ENCODE measurements around the gene PDSS2. TPM values are rescaled to one million over a fixed set of nuclear protein-coding genes. Genes with fewer than 3 reads are reported as not detected.

PDSS2 gene
- total and polyA plus RNA-seq, 2 of the 4 experiments (the other 2 are of a cell fraction), result 8.6 to 9.2 TPM

GRCh38 chr6:107114213-107114925, 345.0 kb downstream of the PDSS2 start:
- peak; percentile 86 for ATAC-seq (ENCODE audit: low read depth)
- Histone ChIP-seq H3K9me1 (ENCODE audit: insufficient read depth, low read length) (no peaks in the 10 kb centered on the region), H3K56ac (ENCODE audit: extremely low read depth, insufficient read depth, low read length) (no peak overlapping the region), H4K5ac (ENCODE audit: low read depth, low read length) (no peak overlapping the region), H3K14ac (replicated peaks; ENCODE audit: low read depth, low read length) (no peak overlapping the region), H2AK5ac (ENCODE audit: low read depth, low read length) (no peak overlapping the region), H4K8ac (ENCODE audit: low read depth in 2 of 2, low read length in 2 of 2) (peak overlapping the region in 1 of 2 experiments; percentile 75; a peak in 1 of 4 replicates), H2BK20ac (ENCODE audit: low read depth, low read length) (no peak overlapping the region), H3K27ac (ENCODE audit: insufficient read depth, low read length) (peak overlapping the region; percentile 53; the same call in 1 of the 2 replicates), H2BK120ac (ENCODE audit: low read depth, low read length) (no peak overlapping the region), H4K91ac (ENCODE audit: insufficient read depth, low read depth, low read length) (no peak overlapping the region), H3K4me1 (ENCODE audit: control insufficient read depth, insufficient read depth, low read length) (no peaks in the 10 kb centered on the region), H3K36me3 (ENCODE audit: control insufficient read depth, insufficient read depth, low read length) (no peaks in the 10 kb centered on the region), H2BK15ac (ENCODE audit: low read depth, low read length) (no peak overlapping the region), H3K4me2 (ENCODE audit: low read depth, low read length) (peak overlapping the region; percentile 77), H2BK5ac (ENCODE audit: low read depth, low read length, poor library complexity, severe bottlenecking) (no peak overlapping the region), H3K23ac (ENCODE audit: low read depth, low read length) (peak overlapping the region; percentile 58; the same call in 1 of the 2 replicates), H3K27me3 (ENCODE audit: control insufficient read depth, insufficient read depth, low read length) (peaks cover 3% of the 10 kb centered on the region; the same call in 1 of the 2 replicates), H2AK9ac (replicated peaks; ENCODE audit: low read depth, low read length, poor library complexity) (peak overlapping the region; percentile 31), H3K9ac (ENCODE audit: low read depth, low read length) (peak overlapping the region; percentile 68), H3K4me3 (ENCODE audit: insufficient read depth, low read depth, low read length) (peak overlapping the region; percentile 98), H3K79me1 (ENCODE audit: low read depth in 1 of 2, low read length in 2 of 2) (peaks cover 0 to 10% of the 10 kb centered on the region in 2 experiments; a peak in 1 of 4 replicates), H3K9me3 (ENCODE audit: control insufficient read depth, insufficient read depth, low read length) (no peaks in the 10 kb centered on the region), H3K18ac (ENCODE audit: low read depth, low read length) (no peak overlapping the region), H3K4ac (ENCODE audit: low read depth, low read length) (no peak overlapping the region), H2AFZ (replicated peaks; ENCODE audit: low read length, poor library complexity) (peak overlapping the region; percentile 92), H4K20me1 (ENCODE audit: insufficient read depth, low read length) (peaks cover 4% of the 10 kb centered on the region; the same call in 1 of the 2 replicates)
- BruUV-seq (replicated peaks), result no TSS peak
- in situ Hi-C loops (cut with MboI; ENCODE audit: low sequenced_read_pairs), result no loop called here
- intact Hi-C loops (cut with micrococcal nuclease), result loop anchor here (1.0 to 2.0 kb wide), 3 partner anchors 86 to 776 kb away; partner anchors contain the start of gene MTRES1
- ChIA-PET POLR2A (ENCODE audit: unreplicated experiment) (no interaction called here), CTCF (interaction anchor here (0.5 to 1.1 kb wide), 11 partner anchors 18 to 1105 kb away, joined by 3 to 5 read pairs (median 4); partner anchors contain the start of gene MTRES1)
- WGBS, 2 experiments (ENCODE audit: extremely low coverage in 2 of 2, insufficient read length in 1 of 2), result 0% methylated on average over 74 of the region's 116 CpGs; no CpG with 5 or more reads in 1 of the 2 experiments
- DNase-seq, result peak; percentile 81
- dilution Hi-C loops (cut with HindIII; ENCODE audit: low sequenced_read_pairs, unreplicated experiment), result no loop called here
- TF ChIP-seq POLR2A (IDR thresholded peaks at IDR 0.05; ENCODE audit: low read depth, low read length), result no peak
- TF ChIP-seq BHLHE40 (IDR thresholded peaks at IDR 0.05; ENCODE audit: low read depth, low read length), result peak; percentile 46; the same call in 1 of the 2 replicates
- TF ChIP-seq RFX5 (IDR thresholded peaks at IDR 0.05; ENCODE audit: low read depth, low read length), result no peak
- no peak for TF ChIP-seq MXI1 (IDR thresholded peaks at IDR 0.05; ENCODE audit: borderline replicate concordance, low read depth, low read length)
- TF ChIP-seq RCOR1 (IDR thresholded peaks at IDR 0.05; ENCODE audit: insufficient replicate concordance, low read length), result peak; percentile 31
- TF ChIP-seq MAZ (IDR thresholded peaks at IDR 0.05; ENCODE audit: borderline replicate concordance, low read depth, low read length), result peak; percentile 46; the same call in 1 of the 2 replicates
- TF ChIP-seq SMC3 (IDR thresholded peaks at IDR 0.05; ENCODE audit: low read depth, low read length), result peak; percentile 67
- TF ChIP-seq USF2 (IDR thresholded peaks at IDR 0.05; ENCODE audit: low read depth, low read length), result 0 out of 2 replicates have a peak, but pooled peaks have one; percentile 9
- peak; percentile 91 for TF ChIP-seq CTCF (conservative IDR thresholded peaks at IDR 0.05; ENCODE audit: low read depth, low read length)
- no peak for TF ChIP-seq ELK1 (IDR thresholded peaks at IDR 0.05; ENCODE audit: borderline replicate concordance, low read depth, low read length)
- no peak for TF ChIP-seq NFE2L2 (IDR thresholded peaks at IDR 0.05; ENCODE audit: low read depth, low read length)
- TF ChIP-seq CHD1 (IDR thresholded peaks at IDR 0.05; ENCODE audit: low read depth, low read length), result no peak
- peak; percentile 70 for TF ChIP-seq RAD21 (IDR thresholded peaks at IDR 0.05; ENCODE audit: low read length)
- no peak for TF ChIP-seq CEBPB (IDR thresholded peaks at IDR 0.05; ENCODE audit: low read depth, low read length)

Measured in IMR-90 (cell line).